Fibroblast of skin of left quadriceps (primary cell): Measurements from ENCODE around the gene OR10H2.
"Not testable (repeated sequence)": the region's sequence is repeated elsewhere in the genome, so short reads cannot be mapped to it uniquely, and the experiment has no call there.

Experiments used
- DNase-seq, 2 experiments: peaks; one replicate each; pipeline ENCODE4 v3.0.0-alpha.2; 2013; ENCODE audit warnings: low read depth in 2 of 2

Gene OR10H2

GRCh38 chr19:15727724-15728123 is at the start of gene OR10H2:
Gene OR10H2 (plus strand): TSS chr19:15728024. CDS start chr19:15728044, 20 bp downstream.
- DNase-seq = no peak

- DNase-seq = no peak
Measured at GRCh38 chr19:15679089-15679488, 48.7 kb upstream of the OR10H2 start.

GRCh38 chr19:15679865-15680264 is 48.0 kb upstream of the OR10H2 start:
- not testable (repeated sequence) for DNase-seq

GRCh38 chr19:15680478-15681322 is 47.1 kb upstream of the OR10H2 start:
- no peak for DNase-seq

DNA sequence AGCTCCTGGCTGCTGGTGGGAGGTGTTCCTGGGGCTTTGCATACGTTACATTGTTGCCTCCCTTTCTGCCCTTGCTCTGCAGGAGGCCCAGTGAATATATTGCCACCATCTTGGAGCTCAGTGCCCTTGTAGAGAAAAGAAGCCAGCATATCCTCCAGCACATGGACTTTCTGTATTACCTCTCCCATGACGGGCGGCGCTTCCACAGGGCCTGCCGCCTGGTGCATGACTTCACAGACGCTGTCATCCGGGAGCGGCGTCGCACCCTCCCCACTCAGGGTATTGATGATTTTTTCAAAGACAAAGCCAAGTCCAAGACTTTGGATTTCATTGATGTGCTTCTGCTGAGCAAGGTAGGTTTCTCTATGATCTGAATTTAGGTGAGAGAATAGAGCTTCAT is 44.4 kb upstream of the OR10H2 start:
- DNase-seq = no peak

GRCh38 chr19:15684828-15685227 is 43.0 kb upstream of the OR10H2 start:
- no peak for DNase-seq

DNA sequence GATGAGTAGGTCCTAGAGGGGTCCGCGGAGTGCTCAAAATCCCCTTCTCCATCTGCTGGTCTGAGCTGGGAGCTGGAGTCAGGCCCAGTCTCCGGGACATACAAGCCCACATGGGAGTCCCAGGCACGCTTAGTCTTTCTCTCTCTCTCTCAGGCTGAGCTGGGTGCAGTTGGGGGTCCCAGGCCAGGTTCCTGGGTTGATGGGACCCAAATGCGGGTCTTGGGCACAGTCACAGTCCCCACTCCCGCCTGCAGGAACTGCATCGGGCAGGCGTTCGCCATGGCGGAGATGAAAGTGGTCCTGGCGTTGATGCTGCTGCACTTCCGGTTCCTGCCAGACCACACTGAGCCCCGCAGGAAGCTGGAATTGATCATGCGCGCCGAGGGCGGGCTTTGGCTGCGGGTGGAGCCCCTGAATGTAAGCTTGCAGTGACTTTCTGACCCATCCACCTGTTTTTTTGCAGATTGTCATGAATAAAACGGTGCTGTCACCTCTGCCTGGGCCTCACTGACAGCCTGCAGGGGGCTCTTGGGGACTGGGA is 31.1 kb upstream of the OR10H2 start:
- no peak for DNase-seq

DNA sequence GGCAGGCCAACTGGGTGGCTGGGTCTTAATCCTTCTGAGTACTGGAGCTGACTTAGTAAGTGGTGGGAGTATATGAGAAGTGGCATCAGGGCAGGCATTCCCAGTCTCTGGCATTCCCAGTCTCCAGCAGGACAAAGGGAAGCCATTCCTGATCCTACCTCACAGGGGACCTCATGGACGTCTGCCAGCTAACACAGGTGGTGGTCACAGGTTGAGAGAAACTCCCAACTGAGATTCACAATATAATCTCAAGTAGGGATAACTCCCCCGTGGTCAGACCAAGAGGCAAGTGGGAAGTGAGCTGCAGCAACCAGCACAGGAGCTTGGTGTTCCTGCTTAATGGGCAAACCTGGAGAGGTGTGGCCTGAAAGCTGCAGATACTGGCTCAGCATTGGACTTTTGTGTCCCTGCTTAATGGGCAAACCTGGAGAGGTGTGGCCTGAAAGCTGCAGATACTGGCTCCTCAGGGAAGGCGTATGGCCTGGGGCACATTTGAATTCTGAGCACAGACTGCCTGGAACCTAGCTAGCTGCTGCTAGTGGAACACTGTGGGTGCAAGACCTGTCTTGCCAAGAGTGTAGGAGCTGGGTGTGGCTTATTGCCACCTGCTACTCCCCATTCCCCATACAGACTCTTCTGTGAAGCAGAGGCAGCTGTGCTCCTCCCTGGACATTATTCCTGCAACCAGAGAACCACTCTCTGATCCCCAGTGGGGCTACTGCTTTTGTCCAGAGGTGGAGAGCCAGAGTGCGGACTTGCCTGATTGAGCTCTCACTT is 25.9 kb upstream of the OR10H2 start:
- DNase-seq = no peak

GRCh38 chr19:15702534-15702930 is 25.3 kb upstream of the OR10H2 start:
- peak; percentile 1 to 3 for DNase-seq

- no peak for DNase-seq
Measured at GRCh38 chr19:15714638-15715037, 13.2 kb upstream of the OR10H2 start.

GRCh38 chr19:15715642-15716041 is 12.2 kb upstream of the OR10H2 start:
- DNase-seq = no peak

DNA sequence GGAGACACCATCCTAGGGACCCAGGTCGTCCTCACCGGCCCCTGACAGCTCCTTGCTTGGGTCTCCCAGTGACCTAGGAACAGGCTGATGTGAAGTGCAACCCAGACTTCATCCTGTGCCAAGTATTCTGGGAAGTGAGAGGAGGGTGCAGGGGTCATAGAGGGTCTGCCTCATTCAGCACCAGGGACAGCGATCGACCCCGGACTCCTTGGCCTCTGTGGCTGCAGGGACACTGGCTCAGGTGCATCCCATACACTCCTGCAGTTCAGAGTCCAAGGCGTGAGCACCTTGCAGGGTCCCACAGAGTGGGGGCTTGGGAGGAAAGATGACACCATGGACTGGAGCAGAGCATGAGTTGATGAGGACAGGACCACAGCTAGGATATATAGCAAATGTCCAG is 10.0 kb upstream of the OR10H2 start:
- no peak for DNase-seq

DNA sequence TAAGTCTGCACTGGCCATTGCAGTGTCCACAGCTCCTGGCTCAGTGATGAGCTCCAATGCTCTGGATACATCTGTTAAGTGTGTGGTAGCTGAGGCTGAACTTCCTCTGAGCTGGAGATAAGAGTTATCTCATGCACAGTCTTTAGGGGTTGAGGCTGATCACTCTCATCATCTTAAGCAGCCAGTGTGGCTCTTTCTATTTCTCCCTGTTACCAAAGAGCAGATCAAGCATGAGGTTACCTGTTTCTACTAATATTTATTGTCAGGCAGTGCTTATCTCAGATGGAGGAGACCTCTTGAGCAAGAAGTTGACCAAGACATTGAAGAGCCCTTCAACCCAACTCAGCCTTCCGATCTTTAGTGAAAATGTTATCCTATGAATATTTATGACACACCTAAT is 6.6 kb upstream of the OR10H2 start:
- no peak for DNase-seq

- no peak for DNase-seq
Measured at GRCh38 chr19:15722956-15723355, 4.9 kb upstream of the OR10H2 start.

GRCh38 chr19:15730538-15730937 is 2.7 kb downstream of the OR10H2 start:
- no peak for DNase-seq

DNA sequence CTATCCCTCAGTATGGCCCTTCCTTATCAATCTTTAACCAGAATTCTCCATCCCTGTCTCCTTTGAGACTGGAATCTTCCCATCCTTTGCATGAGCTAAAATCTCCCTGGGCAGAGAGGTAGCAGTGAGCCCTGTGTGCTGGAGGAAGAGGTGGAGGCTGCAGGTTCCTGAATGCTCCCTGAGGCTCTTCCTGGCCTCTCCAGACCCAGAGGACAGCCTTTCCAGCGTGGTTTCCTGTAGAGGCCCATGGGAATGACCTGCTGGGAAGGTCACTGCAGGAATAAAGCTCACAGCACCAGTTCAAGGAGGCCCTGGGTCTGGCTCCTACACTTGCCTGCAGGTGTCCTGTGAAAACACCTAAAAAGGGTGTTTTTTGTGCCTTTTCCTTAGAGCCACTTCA is 4.6 kb downstream of the OR10H2 start:
- no peak for DNase-seq

DNA sequence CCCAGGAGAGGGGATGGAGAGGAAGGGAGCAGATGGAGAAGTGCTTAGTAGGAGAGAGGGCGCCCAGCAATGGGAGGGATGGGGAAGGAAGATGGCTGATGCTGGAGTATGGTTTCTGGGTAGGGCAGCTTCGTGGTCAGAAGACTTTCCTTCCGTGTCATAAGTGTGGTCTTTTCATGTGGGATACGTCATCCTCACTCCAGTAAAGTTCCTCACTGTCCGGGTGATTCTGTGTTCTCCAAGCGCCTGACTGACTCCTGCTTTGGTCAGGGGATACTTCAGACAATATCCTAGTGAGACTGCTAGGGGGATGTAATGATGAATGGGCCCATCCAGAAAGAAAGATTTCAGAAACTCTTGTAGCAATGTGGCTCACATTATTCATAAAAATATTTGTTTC is 6.1 kb downstream of the OR10H2 start:
- DNase-seq = no peak

DNA sequence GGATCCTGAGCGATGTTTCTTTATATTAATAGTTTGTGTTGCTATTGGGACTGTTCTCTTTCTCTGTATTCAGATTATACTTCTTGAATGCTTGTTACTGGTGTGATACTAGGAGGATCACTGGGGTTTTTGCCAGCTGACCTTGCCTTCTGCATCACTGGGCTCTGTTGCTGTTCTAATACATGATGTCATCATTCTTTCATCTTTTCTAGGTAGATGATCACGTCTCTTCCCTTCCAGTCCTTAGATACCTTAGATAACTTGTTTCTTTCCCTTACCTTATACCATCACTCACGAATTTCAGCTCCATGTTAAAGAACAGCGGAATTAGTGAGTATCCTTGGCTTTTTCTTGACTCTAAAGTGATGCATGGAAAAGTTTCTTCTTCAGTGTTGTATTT is 9.9 kb downstream of the OR10H2 start, which contains the start of gene OR10H3:
OR10H3 (plus strand) TSS at position 264 of the 400 bp plus-strand sequence. CDS start 3,408 bp downstream, outside the sequence.
- no peak for DNase-seq

DNA sequence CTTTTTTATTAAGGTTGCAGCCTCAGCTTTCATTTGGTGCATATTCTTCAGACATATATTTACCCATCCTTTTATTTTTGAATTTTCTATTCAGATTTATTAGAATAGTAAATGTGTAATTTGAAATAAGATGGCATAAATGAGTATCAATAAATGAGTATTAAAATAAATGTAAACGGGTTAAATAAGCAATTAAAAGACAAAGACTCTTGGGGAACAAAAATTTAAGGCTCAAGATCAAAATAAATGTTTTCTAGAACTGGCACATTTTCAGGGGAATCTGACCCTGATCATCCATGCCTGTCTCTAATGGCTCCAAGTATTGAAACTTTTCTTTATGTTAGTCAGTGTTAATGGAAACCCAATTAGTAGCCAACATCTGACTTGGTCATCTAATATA is 13.0 kb downstream of the OR10H2 start:
- DNase-seq = no peak

GRCh38 chr19:15748239-15748638 is 20.4 kb downstream of the OR10H2 start:
- DNase-seq = no peak

DNA sequence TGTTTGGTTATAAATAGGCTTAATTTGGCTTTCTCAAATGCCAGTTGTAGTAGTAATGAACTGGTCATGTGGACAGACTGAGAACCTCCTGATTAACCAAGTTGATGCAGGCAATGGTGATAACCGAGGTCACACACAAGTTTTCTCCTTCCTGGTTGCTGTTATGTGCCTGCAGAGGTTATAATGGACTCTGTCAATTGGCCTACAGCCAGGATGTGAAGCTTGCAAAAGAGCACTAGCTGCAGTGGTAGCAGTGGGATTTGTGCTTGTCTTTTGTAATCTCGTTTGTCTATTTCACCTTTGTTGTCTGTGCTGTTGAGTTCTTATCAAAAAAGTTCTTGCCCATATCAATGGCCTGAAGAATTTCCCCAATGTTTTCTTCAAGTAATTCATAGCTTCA is 30.6 kb downstream of the OR10H2 start:
- no peak for DNase-seq

- no peak for DNase-seq
Measured at GRCh38 chr19:15759962-15760565, 32.2 kb downstream of the OR10H2 start.
